GM12872 (cell line): Measurements from ENCODE around the gene PRKCQ.

Source experiments
- CTCF ChIP-seq: IDR thresholded peaks from 3 replicates; pipeline ENCODE4 v1.5.1; 2011; ENCODE audit warnings: low read depth, mild to moderate bottlenecking, low read length, moderate library complexity; ENCODE audit not compliant: insufficient read depth

The PRKCQ gene

GRCh38 chr10:6518791-6519429 is 61.2 kb downstream of the PRKCQ start:
- TF ChIP-seq CTCF = no peak

GRCh38 chr10:6516929-6517284 is 63.2 kb downstream of the PRKCQ start:
- no peak for TF ChIP-seq CTCF

GRCh38 chr10:6516281-6516928 is 63.7 kb downstream of the PRKCQ start:
- TF ChIP-seq CTCF = no peak

GRCh38 chr10:6514844-6515780 is 65.0 kb downstream of the PRKCQ start:
- TF ChIP-seq CTCF = no peak

- TF ChIP-seq CTCF = no peak
These were observed 65.9 kb downstream of the PRKCQ start for GRCh38 chr10:6514180-6514579.

GRCh38 chr10:6513476-6513875 is 66.6 kb downstream of the PRKCQ start:
- no peak for TF ChIP-seq CTCF

- no peak for TF ChIP-seq CTCF
These were observed 67.9 kb downstream of the PRKCQ start for GRCh38 chr10:6512182-6512581.
